Common myeloid progenitor, CD34-positive (primary cell): ENCODE measurements around the gene AGPAT2.
A peak's percentile ranks its signal among the peaks of the same experiment; 100 is the strongest.

ENCODE experiments used
- CTCF ChIA-PET: fragments of 350-600 bp; sonication (Branson Sonifier 250); formaldehyde crosslinking; loops from one replicate; lab custom pipeline; 2021; ENCODE audit warnings: antibody characterized with exemption; lab: Charles Lee
- POLR2A ChIA-PET: fragments of 350-600 bp; sonication (Branson Sonifier 250); formaldehyde crosslinking; loops from one replicate; lab custom pipeline; 2021; ENCODE audit warnings: antibody characterized with exemption; lab: Charles Lee
- DNase-seq, 3 donors: peaks; one replicate each; pipeline versions ENCODE4 v3.0.0 to v3.0.0-alpha.2; 2013
- H3K27ac ChIP-seq, 2 experiments: 1 replicate in 1 of 2; 2 replicates in 1 of 2; pipeline ENCODE4 v1.7.0; 2013; ENCODE audit warnings: inconsistent platforms in 2 of 2, low read length in 2 of 2, mild to moderate bottlenecking in 2 of 2, low read depth in 1 of 2, moderate library complexity in 1 of 2; ENCODE audit not compliant: severe bottlenecking in 2 of 2, insufficient read depth in 1 of 2, poor library complexity in 1 of 2
- H3K27me3 ChIP-seq, 5 experiments: replicated peaks in 2 of 5; 1 replicate in 3 of 5; 2 replicates in 2 of 5; pipeline versions ENCODE4 v1.6.1 to v1.7.0; 2013; ENCODE audit warnings: low read length in 4 of 5, mild to moderate bottlenecking in 2 of 5, moderate library complexity in 2 of 5, inconsistent platforms in 1 of 5; ENCODE audit not compliant: insufficient read depth in 5 of 5, control insufficient read depth in 4 of 5
- H3K36me3 ChIP-seq, 4 experiments: 1 replicate in 2 of 4; 2 replicates in 2 of 4; pipeline versions ENCODE4 v1.6.1 to v1.7.0; 2013; ENCODE audit warnings: low read length in 3 of 4, control low read depth in 1 of 4, mild to moderate bottlenecking in 1 of 4; ENCODE audit not compliant: control insufficient read depth in 4 of 4, insufficient read depth in 4 of 4
- H3K4me1 ChIP-seq, 4 experiments: 1 replicate in 3 of 4; 2 replicates in 1 of 4; pipeline versions ENCODE4 v1.6.1 to v1.7.1; 2013; ENCODE audit warnings: low read length in 3 of 4, mild to moderate bottlenecking in 3 of 4, control low read depth in 1 of 4, inconsistent platforms in 1 of 4, moderate library complexity in 1 of 4; ENCODE audit not compliant: control insufficient read depth in 4 of 4, insufficient read depth in 4 of 4; ENCODE audit errors: control extremely low read depth in 1 of 4
- H3K4me3 ChIP-seq, 7 experiments: 1 replicate in 4 of 7; 2 replicates in 3 of 7; pipeline versions ENCODE4 v1.5.1 to v1.7.0; 2013; ENCODE audit warnings: mild to moderate bottlenecking in 7 of 7, low read length in 6 of 7, moderate library complexity in 6 of 7, inconsistent platforms in 2 of 7, low read depth in 2 of 7, control low read depth in 1 of 7; ENCODE audit not compliant: insufficient read depth in 4 of 7, control insufficient read depth in 1 of 7; ENCODE audit errors: extremely low read depth in 1 of 7
- H3K9me3 ChIP-seq, 5 experiments: 1 replicate in 4 of 5; 2 replicates in 1 of 5; pipeline versions ENCODE4 v1.6.1 to v1.7.1; 2013; ENCODE audit warnings: low read length in 4 of 5, mild to moderate bottlenecking in 2 of 5, inconsistent platforms in 1 of 5, low read depth in 1 of 5, moderate library complexity in 1 of 5; ENCODE audit not compliant: control insufficient read depth in 4 of 5, insufficient read depth in 2 of 5; ENCODE audit errors: control extremely low read depth in 1 of 5
- WGBS: methylation state at CpG from one replicate; pipeline ENCODE4 v1.1.5; 2013; ENCODE audit not compliant: insufficient coverage; 5-methylcytosine and 5-hydroxymethylcytosine counted together

Gene AGPAT2

DNA sequence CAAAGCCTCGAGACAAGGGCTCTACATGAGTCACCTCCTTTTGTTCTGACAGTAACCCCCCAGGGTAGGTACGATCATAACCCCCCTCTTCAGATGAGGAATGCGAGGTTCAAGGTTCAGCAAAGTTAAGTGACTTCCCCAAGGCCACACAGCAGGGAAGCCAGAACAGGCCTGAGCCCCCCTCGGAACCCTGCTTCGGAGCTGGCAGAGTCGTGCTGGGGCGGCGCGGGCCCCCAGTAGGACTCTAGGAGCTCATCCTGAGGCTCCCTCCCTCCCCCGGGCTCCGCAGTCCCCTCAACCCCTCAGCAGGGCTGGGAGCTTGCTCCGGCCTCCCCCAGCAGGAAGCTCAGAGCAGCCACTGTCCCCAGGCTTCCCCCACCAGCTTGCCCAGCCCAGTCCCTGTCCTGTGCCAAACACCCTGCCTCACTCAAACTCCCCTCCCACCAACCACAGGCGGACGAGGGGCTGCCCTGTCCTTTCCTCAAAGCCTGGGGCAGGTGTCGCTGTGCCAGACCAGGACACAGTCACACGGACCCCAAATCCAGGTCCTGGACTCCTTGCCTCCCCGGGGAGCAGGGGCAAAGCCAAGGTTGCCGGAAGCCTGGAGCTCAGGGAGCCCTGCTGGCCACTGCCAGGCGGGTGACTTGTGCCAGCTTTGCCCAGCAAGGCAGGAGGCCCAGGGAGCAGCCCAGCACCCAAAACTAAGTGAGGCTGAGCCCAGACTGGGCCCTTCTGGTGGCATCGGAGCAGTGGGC, 5.1 kb downstream of the AGPAT2 start:
- no peak for DNase-seq

GRCh38 chr9:136681029-136681428, 6.2 kb downstream of the AGPAT2 start:
- Histone ChIP-seq H3K36me3 (peaks cover 0 to 35% (median 13%) of the 10 kb centered on the region in 4 experiments), H3K4me1 (peaks cover 0 to 48% (median 42%) of the 10 kb centered on the region in 4 experiments), H3K4me3 (no peak overlapping the region), H3K9me3 (no peaks in the 10 kb centered on the region), H3K27ac (no peak overlapping the region), H3K27me3 (no peaks in the 10 kb centered on the region)
- 96% methylated on average over 17 of the region's 17 CpGs for WGBS
- DNase-seq, result no peak
- CTCF ChIA-PET, result interaction anchor here (1.2 to 5.6 kb wide), 5 partner anchors 8 to 47 kb away, joined by 3 to 44 read pairs (median 4); no protein-coding TSS in a partner anchor
- POLR2A ChIA-PET, result interaction anchor here (1.3 to 1.5 kb wide), 2 partner anchors 10 to 47 kb away, joined by 3 to 5 read pairs; no protein-coding TSS in a partner anchor

More for the DNA sequence above, 5.1 kb downstream of the AGPAT2 start:
- H3K36me3 ChIP-seq, result peaks cover 0 to 25% (median 6%) of the 10 kb centered on the region in 4 experiments
- H3K9me3 ChIP-seq, result no peaks in the 10 kb centered on the region
- ChIA-PET CTCF (interaction anchor here (0.7 to 5.6 kb wide), 8 partner anchors 9 to 196 kb away, joined by 3 to 44 read pairs (median 4); no protein-coding TSS in a partner anchor), POLR2A (interaction anchor here (1.5 to 2.0 kb wide), 2 partner anchors 11 to 19 kb away, joined by 5 read pairs; no protein-coding TSS in a partner anchor)
- 94% methylated on average over 20 of the region's 20 CpGs for whole genome bisulfite sequencing
- peaks cover 0 to 54% (median 50%) of the 10 kb centered on the region in 4 experiments for H3K4me1 ChIP-seq
- no peaks in the 10 kb centered on the region for H3K27me3 ChIP-seq
- H3K4me3 ChIP-seq, result no peak overlapping the region
- H3K27ac ChIP-seq, result no peak overlapping the region

- Histone ChIP-seq H3K4me3 (peak overlapping the region in 3 of 7 experiments; percentile 24 to 26 (median 24)), H3K4me1 (peaks cover 0 to 39% (median 32%) of the 10 kb centered on the region in 4 experiments), H3K36me3 (peaks cover 0 to 41% (median 18%) of the 10 kb centered on the region in 4 experiments), H3K9me3 (no peaks in the 10 kb centered on the region), H3K27ac (peak overlapping the region in 1 of 2 experiments; percentile 49), H3K27me3 (no peaks in the 10 kb centered on the region)
- ChIA-PET CTCF (interaction anchor here (1.3 to 5.6 kb wide), 4 partner anchors 7 to 48 kb away, joined by 4 to 44 read pairs (median 6); no protein-coding TSS in a partner anchor), POLR2A (interaction anchor here (1.0 to 1.7 kb wide), 5 partner anchors 11 to 49 kb away, joined by 3 to 7 read pairs (median 3); no protein-coding TSS in a partner anchor)
- WGBS, result 28% methylated on average over 14 of the region's 22 CpGs
- DNase-seq, result peak; percentile 54 to 88 (median 86)
These were observed 7.8 kb downstream of the AGPAT2 start for GRCh38 chr9:136679431-136679941.

- CTCF ChIA-PET, result interaction anchor here (0.6 to 7.6 kb wide), 4 partner anchors 10 to 47 kb away, joined by 3 to 56 read pairs (median 4); partner anchors contain the start of gene EGFL7
- no peak overlapping the region for H3K27ac ChIP-seq
- POLR2A ChIA-PET, result interaction anchor here (1.0 kb wide), 1 partner anchor 35 kb away, joined by 3 read pairs; no protein-coding TSS in a partner anchor
These were observed 8.6 kb downstream of the AGPAT2 start for GRCh38 chr9:136678624-136679023.

DNA sequence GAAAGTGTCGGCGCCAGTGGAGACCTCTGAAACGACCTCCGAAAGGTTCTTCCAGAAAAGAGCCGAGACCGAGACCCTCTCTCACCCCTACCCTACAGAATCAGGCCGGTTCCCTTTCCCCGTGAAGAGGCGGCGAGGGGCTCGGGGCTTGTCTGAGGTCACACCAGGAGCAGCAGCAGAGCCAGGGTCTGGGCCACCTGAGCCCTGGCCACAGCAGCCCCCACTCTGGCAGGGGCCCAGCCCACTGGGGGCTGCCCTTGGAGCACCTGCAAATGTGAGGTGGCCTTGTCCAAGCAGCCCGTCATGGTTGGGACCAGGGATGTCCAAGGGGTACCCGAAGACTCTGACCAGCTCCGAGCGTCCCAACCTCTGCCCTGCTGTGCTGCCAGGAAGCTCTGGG, 9.2 kb downstream of the AGPAT2 start:
- ChIA-PET CTCF (interaction anchor here (0.6 to 7.6 kb wide), 4 partner anchors 9 to 48 kb away, joined by 3 to 56 read pairs (median 4); partner anchors contain the start of gene EGFL7), POLR2A (no interaction called here)
- no peak overlapping the region for H3K27ac ChIP-seq
- DNase-seq, result no peak
- WGBS, result 100% methylated on average over 8 of the region's 15 CpGs
- peaks cover 0 to 47% (median 19%) of the 10 kb centered on the region in 4 experiments for H3K36me3 ChIP-seq
- H3K4me3 ChIP-seq, result peak overlapping the region in 1 of 7 experiments; percentile 7
- H3K4me1 ChIP-seq, result peaks cover 0 to 51% (median 38%) of the 10 kb centered on the region in 4 experiments
- no peaks in the 10 kb centered on the region for H3K27me3 ChIP-seq
- H3K9me3 ChIP-seq, result no peaks in the 10 kb centered on the region

More at GRCh38 chr9:136678624-136679023, 8.6 kb downstream of the AGPAT2 start:
- H3K36me3 ChIP-seq, result peaks cover 0 to 41% (median 17%) of the 10 kb centered on the region in 4 experiments
- H3K4me3 ChIP-seq, result peak overlapping the region in 1 of 7 experiments; percentile 28
- peaks cover 0 to 46% (median 35%) of the 10 kb centered on the region in 4 experiments for H3K4me1 ChIP-seq
- H3K27me3 ChIP-seq, result no peaks in the 10 kb centered on the region
- WGBS, result 82% methylated on average over 5 of the region's 6 CpGs
- peak in 2 of 3 donors; percentile 62 to 71 for DNase-seq
- H3K9me3 ChIP-seq, result no peaks in the 10 kb centered on the region

GRCh38 chr9:136676920-136677686, 10.2 kb downstream of the AGPAT2 start:
- CTCF ChIA-PET, result interaction anchor here (1.4 to 7.6 kb wide), 5 partner anchors 10 to 42 kb away, joined by 3 to 56 read pairs (median 5); partner anchors contain the start of genes AGPAT2 and EGFL7
- Histone ChIP-seq H3K36me3 (peaks cover 0 to 52% (median 22%) of the 10 kb centered on the region in 4 experiments), H3K4me1 (peaks cover 0 to 51% (median 36%) of the 10 kb centered on the region in 4 experiments), H3K9me3 (no peaks in the 10 kb centered on the region), H3K4me3 (no peak overlapping the region), H3K27me3 (no peaks in the 10 kb centered on the region), H3K27ac (no peak overlapping the region)
- WGBS, result 98% methylated on average over 36 of the region's 46 CpGs
- POLR2A ChIA-PET, result interaction anchor here (1.3 kb wide), 1 partner anchor 21 kb away, joined by 4 read pairs; no protein-coding TSS in a partner anchor
- DNase-seq, result no peak
